Activated CD4-positive, alpha-beta T cell treated with anti-CD3 and anti-CD28 coated beads for 4 hours (primary cell): ENCODE results near the gene LMF2.

ENCODE experiments used
- DNase-seq, 2 donors: peaks; one replicate each; pipeline ENCODE4 v3.0.0-alpha.2; 2020

Gene LMF2

GRCh38 chr22:50460938-50461337 lies 46.6 kb downstream of the LMF2 start:
- no peak for DNase-seq

- DNase-seq = no peak
These were observed 47.9 kb downstream of the LMF2 start for GRCh38 chr22:50459496-50460140.

GRCh38 chr22:50459016-50459415 lies 48.5 kb downstream of the LMF2 start:
- no peak for DNase-seq

GRCh38 chr22:50456466-50457234 lies 50.9 kb downstream of the LMF2 start:
- DNase-seq = no peak

- DNase-seq = no peak
These were observed 51.5 kb downstream of the LMF2 start for GRCh38 chr22:50456026-50456425.

- no peak for DNase-seq
These were observed 52.3 kb downstream of the LMF2 start for GRCh38 chr22:50455201-50455600.

GRCh38 chr22:50454556-50455075 lies 52.9 kb downstream of the LMF2 start:
- DNase-seq = no peak
